Pulmonary artery endothelial cell (primary cell): ENCODE results near the gene C1QTNF8. TPM values are rescaled to one million over a fixed set of nuclear protein-coding genes. Genes with fewer than 3 reads are reported as not detected.

ENCODE experiments used
- DNase-seq: peaks from one replicate; pipeline ENCODE4 v3.0.0-alpha.2; 2011; ENCODE audit warnings: low read depth, low spot score
- total RNA-seq: library from RNA; depleted of rRNA; stranded (reverse); fragments of >200 nt; gene quantifications from 2 replicates; pipeline ENCODE4 v1.2.3, GENCODE V29; 2014

The C1QTNF8 gene
- total RNA-seq, 1 donor from 2014 or later, result not detected

GRCh38 chr16:1061769-1062505 lies 34.1 kb downstream of the C1QTNF8 start:
- DNase-seq, result no peak

DNA sequence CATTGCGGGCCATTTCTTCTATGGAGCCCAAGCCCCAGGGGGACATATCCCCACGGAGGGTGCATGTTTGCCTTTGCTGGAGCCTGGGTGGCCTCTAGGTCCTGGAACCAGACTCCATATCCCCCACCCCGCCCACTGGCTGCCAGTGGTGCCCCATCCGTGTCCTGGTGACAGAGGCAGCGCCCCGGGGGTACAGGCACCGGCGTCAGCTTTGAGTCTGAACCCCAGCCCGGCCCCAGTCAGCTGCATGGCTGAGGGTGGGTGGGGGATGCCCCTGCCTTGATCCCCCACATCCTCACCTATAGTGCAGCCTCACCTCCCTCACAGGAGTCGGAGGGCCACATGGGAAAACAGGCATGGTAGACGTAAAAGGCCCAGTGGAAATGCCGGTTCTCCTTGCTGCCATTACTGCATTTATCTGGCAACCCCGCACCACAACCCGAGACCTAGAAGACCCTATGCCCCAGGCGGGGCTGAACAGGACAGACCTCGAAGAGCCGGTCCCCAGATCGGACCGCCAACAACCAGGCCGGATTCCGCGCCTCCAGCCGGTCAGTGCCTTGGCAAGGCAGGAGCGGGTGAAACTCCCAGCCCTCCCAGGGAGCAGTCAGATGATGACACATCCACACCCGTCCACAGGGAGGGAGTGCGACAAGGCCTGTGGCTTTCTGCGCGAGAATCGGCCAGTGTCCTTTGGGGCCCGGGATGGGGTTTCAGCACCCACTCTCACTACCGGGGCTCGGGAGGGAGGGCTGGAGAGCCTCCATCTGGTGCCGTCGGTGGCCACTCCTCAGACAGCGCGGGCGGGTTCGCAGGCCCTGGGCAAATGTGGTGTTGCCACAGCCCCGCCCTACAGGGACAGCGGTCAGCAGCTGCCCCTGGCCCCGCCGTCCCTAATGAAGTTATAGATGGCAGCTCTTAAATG lies 35.4 kb downstream of the C1QTNF8 start:
- no peak for DNase-seq

DNA sequence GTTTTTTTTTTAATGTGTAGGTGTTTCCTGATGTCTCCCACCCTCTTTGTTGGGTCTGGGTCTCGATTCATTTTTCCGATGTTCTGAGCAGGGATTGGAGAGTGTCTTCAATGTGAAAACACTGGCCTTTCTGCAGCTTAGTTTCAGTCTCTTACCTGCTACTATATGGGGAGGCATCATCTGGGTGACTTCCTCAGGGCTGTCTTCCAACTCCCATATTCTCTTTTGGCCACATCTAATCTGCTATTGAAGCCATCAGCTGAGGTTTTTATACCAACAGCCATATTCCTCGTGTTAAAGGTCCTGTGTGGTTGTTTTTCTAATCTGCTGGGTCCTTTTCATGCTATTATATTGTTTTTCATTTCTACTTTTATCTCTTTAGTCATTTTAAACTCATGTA lies 36.7 kb downstream of the C1QTNF8 start:
- no peak for DNase-seq

DNA sequence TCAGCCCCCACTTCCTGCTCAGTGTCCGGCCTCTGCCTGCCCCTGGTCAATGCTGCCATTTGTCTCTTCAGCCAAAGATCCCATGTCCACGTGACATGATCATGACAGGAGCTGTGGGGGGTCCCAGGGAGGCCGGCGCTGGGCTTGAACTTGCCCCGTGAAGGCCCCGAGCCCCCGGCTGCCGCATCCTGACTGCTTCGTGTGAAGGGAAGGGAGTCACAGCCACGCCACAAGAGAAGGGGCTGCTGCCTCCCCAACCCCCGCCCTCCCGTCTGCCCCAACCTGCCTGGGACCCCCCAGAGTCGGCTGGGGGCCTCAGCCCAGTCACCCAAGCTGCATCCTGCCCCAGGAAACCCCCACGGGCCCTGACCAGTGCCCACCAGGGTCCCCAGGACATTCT lies 37.8 kb downstream of the C1QTNF8 start:
- no peak for DNase-seq

GRCh38 chr16:1057252-1057932 lies 38.7 kb downstream of the C1QTNF8 start:
- no peak for DNase-seq

GRCh38 chr16:1056196-1056595 lies 39.8 kb downstream of the C1QTNF8 start:
- DNase-seq, result no peak

- DNase-seq, result no peak
Observed at GRCh38 chr16:1055557-1055924, 40.5 kb downstream of the C1QTNF8 start.

DNA sequence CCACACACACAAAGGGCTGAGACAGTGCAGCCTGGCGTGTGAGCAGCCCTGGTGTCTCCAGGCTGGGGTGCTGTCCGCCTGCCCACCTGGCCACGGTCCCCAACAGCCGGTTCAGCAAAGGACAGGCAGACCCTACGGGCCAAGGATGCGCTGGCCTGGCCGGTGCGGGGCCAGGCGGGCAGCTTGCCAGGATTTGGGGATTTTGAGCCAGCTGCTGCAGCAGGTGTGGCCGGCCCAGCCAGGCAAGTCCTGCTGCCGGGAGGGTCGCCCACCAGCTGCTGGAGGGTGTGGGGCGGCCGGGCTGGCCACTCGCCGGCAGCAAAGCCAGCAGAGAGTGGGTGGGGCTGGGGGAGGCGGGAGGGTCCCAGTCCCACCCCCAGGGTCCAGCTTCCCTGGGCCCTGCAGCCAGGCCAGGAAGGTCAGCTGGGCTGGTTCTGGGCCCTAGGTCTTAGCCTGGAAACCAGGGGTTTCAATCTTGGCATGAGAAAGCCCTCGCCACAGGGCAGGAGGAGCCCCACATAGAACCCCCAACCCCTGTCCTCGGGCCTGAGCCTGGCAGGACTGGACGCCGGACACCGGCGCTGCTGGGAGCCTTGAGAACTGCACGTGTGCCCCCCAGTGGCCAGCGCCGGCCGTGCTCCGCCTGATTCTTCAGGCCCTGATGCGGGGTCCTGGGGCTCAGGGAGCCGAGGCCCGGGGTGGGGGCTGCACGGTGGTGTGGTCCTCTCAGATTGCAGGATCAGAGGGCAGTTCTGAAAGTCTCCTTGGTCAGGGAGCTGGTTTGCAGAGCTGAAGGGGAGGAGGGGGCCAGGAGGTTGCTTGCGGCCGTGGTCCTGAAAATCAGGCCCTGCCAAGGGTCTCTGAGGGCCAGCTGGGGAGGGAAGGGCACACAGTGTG lies 41.1 kb downstream of the C1QTNF8 start:
- DNase-seq, result no peak

DNA sequence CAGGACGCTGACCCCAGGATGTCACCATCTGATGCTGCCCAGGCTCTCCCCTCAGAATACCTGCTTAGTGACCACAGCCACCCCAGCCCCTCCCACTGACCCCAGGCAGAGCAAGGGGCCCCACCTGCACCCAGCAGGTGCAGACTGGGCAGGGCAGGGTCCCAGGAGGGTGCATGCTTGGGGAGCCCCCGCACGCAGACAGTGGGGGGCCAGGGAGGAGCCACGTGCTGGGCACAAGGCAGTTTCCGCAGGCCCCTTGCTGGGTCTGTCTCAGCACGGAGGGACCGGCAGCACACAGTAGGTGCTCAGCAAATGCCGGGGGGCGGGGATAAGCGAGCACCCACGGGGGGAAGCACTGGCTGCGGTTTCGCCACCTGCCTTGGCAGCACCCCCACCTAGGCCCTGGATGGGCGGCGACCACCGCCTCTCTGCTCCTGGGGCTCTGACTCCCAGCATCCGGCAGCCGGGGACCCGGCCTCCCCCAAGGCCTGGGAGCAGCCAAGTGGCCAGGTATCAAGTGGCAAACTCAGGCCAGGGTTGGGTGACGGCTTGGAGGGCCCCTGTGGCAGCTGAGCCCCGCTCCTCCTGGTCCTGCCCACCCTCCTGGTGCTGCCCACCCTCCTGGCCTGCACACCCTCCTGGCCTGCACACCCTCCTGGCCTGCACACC lies 42.2 kb downstream of the C1QTNF8 start:
- DNase-seq, result no peak

GRCh38 chr16:1053121-1053521 lies 42.9 kb downstream of the C1QTNF8 start:
- DNase-seq, result no peak

- no peak for DNase-seq
Observed at GRCh38 chr16:1052721-1053120, 43.3 kb downstream of the C1QTNF8 start.

GRCh38 chr16:1051446-1051845 lies 44.6 kb downstream of the C1QTNF8 start:
- no peak for DNase-seq

GRCh38 chr16:1050921-1051320 lies 45.1 kb downstream of the C1QTNF8 start:
- DNase-seq, result no peak

DNA sequence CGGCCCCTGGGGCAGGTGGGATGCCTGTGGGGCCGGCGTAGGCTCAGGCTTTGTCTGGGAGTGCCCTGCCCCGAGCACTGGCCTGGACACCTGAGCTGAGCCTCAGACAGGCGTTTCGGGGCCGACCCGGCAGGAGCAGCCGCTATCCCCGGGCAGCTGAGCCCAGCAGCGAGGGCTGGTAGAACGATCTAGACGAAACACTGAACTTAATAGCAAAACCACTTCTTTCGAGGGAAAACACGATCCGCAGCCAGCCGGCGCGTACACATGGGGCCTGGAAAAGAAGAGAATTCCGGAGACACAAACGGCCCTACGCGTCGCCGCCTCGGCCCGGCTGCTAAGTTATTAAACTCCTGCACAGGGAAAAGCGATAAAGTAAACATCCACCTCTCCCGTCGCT lies 45.5 kb downstream of the C1QTNF8 start:
- no peak for DNase-seq

DNA sequence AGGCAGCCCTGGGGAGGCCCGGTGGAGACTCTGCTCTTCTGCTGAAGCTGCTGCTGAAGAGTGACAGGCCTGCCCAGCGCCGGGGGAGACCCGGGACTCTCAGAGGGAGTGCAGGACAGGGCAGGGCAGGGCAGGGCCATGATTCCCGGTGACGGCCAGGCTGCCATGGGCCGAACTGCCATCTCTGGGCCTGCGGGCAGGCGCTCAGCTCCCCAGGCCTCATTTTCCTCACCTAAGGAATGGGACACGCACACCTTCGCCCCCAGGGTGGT lies 46.1 kb downstream of the C1QTNF8 start:
- DNase-seq, result no peak

DNA sequence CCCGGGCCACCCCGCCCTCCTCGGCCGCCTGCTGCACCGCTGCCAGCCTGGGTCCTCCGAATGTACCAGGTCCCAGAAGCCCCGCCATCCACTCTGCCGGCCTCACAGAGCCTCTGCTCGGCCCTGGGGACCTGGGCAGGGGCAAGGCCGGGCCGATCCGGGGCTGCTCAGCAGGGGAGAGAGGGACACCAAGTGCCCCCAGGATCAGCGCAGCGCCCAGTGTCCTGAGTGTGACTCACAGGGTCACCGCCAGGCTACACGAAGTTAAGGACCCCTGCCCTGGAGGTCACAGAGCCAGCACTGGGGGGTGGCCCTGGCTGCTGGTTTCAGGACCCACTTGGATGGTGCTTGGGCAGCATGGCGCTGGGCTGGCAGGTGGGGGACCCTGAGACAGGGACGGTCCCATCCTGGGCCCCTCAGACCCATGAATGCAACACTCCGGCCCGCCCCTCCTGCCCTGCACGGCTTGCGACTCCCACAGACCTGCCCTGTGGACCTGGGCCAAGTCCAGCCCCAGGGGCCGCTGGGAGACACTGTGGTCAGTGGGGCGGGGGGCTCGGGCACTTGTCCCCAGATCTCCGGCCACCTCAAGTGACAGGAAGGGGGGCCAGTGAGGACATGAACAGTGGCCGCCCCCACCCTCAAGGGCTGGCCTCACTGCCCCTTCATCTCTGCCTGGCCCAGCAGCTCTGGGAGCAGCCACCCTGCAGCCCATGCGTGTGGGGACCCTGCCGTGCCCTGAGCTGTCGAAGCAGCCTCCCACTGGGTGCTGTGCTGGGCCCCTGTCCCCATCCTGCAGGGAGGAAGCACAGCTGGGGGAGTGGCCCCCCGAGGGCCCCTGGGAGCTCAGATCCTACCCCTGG lies 46.7 kb downstream of the C1QTNF8 start:
- DNase-seq, result no peak

DNA sequence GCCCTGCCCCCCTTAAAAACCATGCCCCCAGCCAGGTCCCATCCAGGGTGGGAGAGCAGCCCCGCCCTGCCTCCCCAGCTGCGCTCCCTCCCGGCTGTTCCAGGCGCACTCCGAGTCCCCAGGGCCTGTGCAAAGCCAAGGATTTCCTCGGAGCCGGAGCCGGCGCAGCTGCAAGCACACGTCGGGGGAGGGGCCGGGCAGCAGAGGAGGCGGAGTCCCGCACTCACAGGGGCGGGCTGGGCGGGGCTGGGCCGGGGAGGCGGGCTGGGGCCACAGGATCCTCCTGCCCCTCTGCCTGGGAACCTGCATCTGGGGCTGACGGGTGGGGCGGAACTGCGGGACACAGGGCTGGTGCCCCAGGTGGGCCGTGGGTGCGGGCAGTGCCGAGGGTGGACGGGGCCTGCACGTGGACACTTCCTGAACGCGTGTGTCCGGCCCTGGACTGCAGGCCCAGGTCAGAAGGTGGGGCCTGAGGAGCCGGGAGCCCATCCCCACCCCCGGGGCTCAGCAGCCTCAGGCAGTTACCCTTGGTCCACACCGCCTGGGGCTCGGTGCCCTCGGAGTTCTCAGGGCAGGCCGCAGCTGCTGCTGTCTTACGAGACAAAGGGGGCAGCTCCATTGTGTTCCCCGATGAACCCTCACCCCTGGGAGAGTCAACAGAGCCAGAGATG lies 47.5 kb downstream of the C1QTNF8 start:
- DNase-seq, result no peak

DNA sequence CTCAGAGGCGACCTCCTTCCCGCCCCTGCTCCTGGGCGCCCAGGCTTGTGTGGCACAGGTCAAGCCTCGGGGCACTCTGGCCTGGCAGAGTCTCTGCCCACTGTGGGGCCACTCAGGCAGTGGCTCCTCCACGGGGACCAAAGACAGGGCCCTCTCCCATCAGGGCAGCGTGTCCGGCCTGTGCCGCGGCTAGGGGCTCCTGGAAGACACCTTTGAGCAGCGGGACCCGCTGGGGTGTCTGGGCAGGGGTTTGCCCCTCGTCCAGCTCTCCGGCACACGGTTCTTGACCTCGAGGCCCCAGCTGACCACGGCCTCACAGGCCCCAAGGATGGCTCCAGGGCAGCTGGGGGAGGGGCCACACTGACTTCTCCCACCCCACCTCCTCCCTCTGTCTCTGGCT lies 48.2 kb downstream of the C1QTNF8 start:
- no peak for DNase-seq

- DNase-seq, result no peak
Observed at GRCh38 chr16:1047123-1047522, 48.9 kb downstream of the C1QTNF8 start.
